ENCODE results near the gene HOXC5.

DNA sequence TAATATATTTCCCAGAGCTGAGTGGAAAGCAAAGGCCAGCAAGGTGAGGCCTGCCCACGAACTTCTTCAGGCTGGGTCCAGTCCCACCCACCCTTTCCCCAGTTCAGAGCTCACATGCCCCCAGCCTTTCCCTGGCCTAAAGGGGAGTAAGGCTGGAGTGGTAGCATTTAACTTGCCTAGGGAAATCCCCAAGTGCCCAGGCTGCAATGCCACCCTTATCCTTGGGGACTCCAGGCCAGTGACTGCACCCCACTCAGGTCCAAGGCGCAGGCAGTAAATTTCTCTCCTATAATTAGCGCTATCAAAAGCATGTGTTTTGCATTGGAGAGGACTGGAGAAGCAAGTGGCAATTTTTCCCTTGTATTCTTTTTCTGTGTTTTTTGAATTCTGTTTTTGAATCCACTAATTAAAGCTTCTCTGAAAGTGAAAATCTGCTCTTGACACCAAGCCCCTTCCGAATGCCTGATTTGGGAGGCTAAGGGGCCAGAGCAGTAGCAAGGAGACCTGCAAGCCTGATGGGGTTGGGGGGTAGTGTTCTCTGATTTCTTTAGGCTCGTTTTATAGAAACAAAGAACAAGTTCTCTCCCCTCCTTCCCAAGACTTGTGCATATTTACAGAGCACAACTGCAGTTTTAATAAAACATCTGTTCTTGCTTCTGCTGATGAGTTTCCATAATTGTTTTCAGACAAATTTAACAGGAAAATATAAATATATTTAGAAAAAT is 8.1 kb upstream of the HOXC5 start:
- TF ChIP-seq YY1 (IDR thresholded peaks at IDR 0.05; ENCODE audit: insufficient read depth, insufficient read length): no peak
- peak; percentile 52 for TF ChIP-seq SUZ12 (IDR thresholded peaks at IDR 0.05; ENCODE audit: extremely low read depth, insufficient read depth, insufficient read length)
- no peak for TF ChIP-seq ZNF274 (IDR thresholded peaks at IDR 0.05; ENCODE audit: low read depth, low read length)
